Choroid plexus epithelial cell (primary cell): ENCODE measurements around the gene DIP2B.
A peak's percentile ranks its signal among the peaks of the same experiment; 100 is the strongest.
"Not testable (repeated sequence)": the region's sequence is repeated elsewhere in the genome, so short reads cannot be mapped to it uniquely, and the experiment has no call there.

Experiments
- DNase-seq: peaks from one replicate; pipeline ENCODE4 v3.0.0-alpha.2; 2010; ENCODE audit warnings: low read depth
- H3K4me3 ChIP-seq: 2 replicates; pipeline ENCODE4 v1.5.1; 2011; ENCODE audit warnings: low read depth, mild to moderate bottlenecking, control low read depth, low read length, moderate library complexity
- TF ChIP-seq, protein P1 (sequence below): conservative IDR thresholded peaks from 2 replicates; pipeline ENCODE4 v1.5.1; 2011; ENCODE audit warnings: low read depth, mild to moderate bottlenecking, control low read depth, inconsistent platforms, low read length, moderate library complexity

DIP2B gene

DNA sequence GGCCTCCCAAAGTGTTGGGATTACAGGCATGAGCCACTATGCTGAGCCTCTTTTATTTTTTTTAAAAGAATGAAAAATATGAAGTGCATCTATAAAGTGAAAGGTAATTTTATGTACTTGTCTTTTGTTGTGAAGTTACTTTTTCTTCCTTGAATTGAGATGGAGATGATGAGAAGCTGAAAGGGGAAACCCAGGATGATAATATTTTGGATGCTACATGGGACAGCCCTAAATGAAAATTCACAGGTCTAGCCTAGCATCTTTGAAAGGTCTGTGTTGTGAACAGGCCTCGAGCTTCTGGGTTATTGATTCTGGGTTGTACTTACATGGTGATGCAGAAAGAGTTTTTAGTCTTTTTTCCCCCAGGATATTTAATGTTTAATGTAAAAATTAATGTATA is 14.6 kb downstream of the DIP2B start:
- DNase-seq = no peak
- TF ChIP-seq, protein P1, sequence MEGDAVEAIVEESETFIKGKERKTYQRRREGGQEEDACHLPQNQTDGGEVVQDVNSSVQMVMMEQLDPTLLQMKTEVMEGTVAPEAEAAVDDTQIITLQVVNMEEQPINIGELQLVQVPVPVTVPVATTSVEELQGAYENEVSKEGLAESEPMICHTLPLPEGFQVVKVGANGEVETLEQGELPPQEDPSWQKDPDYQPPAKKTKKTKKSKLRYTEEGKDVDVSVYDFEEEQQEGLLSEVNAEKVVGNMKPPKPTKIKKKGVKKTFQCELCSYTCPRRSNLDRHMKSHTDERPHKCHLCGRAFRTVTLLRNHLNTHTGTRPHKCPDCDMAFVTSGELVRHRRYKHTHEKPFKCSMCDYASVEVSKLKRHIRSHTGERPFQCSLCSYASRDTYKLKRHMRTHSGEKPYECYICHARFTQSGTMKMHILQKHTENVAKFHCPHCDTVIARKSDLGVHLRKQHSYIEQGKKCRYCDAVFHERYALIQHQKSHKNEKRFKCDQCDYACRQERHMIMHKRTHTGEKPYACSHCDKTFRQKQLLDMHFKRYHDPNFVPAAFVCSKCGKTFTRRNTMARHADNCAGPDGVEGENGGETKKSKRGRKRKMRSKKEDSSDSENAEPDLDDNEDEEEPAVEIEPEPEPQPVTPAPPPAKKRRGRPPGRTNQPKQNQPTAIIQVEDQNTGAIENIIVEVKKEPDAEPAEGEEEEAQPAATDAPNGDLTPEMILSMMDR = no peak
- no peak overlapping the region for H3K4me3 ChIP-seq

DNA sequence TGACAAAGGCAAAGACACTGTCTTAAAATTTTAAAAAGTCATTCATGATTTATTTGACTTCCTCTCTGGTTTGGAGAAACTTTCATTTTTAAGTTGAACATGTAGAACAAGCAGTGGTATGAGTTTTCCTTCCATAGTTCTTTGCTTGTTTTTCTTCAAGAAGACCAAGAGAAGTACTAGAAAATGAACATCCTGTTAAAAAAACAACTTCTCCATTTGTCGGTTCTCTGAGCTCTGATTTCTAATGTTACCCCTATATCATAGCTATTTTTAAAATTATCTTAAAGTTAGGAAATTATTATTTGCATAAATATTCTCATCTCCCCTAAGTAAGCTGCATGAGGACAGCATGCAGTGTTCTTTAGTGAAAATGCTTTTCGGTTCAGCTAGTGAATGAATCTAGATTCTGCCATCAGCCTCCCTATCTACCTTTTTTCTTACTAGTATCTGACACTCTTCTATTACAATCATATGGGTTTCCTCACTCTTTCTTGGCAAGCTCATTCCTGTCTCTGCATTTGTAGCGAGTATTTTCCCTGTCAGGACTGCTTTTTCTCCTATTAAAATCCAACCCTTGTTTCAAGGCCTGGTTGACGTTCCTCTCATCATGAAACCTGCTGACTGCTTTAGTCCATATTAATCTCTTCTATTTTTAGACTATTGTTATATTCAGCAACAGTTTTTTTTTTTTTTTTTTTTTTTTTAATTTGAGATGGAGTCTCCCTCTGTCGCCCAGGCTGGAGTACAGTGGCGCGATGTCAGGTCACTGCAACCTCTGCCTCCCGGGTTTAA is 15.8 kb downstream of the DIP2B start:
- DNase-seq = peak; percentile 26
- TF ChIP-seq, protein P1 = no peak
- no peak overlapping the region for H3K4me3 ChIP-seq

DNA sequence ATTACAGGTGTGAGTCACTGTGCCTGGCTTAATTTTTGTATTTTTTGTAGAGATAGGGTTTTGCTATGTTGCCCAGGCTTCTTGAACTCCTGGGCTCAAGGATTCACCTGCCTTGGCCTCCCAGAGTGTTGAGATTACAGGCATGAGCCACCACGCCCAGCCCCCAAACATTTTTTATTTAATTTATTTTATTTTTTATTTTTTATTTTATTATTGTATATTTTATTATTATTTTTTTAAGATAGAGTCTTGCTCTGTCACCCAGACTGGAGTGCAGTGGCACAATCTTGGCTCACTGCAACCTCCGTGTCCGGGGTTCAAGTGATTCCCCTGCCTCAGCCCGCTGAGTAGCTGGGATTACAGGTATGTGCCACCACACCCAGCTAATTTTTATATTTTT is 17.0 kb downstream of the DIP2B start:
- not testable (repeated sequence) for DNase-seq

DNA sequence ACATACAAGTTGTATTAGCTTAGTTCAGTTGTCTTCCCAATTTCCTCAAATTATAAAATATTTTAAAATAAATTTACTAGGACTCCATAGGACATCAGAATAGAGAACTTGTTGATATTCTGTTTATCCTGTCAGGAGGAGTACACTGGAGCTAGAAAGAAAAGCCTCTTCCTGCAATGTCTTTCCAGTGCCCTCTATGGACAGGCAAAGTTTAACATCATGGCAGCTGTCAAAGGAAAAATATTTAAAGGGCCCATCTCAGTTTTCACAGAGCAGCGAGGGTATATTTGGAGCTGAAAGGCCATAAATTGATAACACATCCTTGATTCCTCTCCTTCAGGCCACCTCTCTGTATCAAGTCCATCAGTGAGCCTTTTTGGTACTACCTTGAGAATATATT is 19.0 kb downstream of the DIP2B start:
- no peak overlapping the region for H3K4me3 ChIP-seq
- DNase-seq = no peak
- TF ChIP-seq, protein P1 = no peak

More for the DNA sequence above, 17.0 kb downstream of the DIP2B start:
- H3K4me3 ChIP-seq = not testable (repeated sequence)

DNA sequence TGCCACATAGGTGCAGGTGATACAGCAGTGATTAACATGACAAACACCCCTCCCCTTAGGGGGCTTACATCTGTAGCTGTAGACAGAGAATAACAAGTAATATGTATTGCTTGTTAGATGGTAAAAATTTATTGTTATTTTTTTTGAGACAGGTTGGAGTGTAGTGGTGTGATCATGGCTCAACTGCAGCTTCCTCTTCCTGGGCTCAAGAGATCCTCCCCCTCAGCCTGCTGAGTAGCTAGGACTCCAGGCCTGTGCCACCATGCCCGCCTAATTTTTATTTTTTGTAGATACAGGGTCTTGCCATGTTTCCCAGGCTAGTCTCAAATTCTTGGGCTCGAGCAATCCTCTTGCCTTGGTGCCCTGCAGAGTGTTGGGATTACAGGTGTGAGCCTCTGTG is 19.8 kb downstream of the DIP2B start:
- H3K4me3 ChIP-seq = no peak overlapping the region
- TF ChIP-seq, protein P1 = no peak
- DNase-seq = no peak

DNA sequence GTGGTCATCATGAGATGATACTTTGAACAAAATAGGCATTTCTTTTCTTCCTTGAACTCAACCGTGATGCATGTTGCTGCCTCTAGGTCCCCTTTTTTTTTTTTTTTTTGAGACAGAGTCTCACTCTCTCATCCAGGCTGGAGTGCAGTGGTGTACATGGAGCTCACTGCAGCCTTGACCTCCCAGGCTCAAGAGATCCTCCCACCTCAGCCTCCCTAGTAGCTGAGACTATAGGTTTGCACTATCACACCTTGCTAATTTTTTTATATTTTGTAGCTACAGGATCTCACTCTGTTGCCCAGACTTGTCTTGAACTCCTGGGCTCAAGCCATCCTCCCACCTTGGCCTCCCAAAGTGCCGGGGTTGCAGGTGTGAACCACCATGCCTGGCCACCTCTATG is 20.6 kb downstream of the DIP2B start:
- TF ChIP-seq, protein P1 = no peak
- H3K4me3 ChIP-seq = no peak overlapping the region
- no peak for DNase-seq

DNA sequence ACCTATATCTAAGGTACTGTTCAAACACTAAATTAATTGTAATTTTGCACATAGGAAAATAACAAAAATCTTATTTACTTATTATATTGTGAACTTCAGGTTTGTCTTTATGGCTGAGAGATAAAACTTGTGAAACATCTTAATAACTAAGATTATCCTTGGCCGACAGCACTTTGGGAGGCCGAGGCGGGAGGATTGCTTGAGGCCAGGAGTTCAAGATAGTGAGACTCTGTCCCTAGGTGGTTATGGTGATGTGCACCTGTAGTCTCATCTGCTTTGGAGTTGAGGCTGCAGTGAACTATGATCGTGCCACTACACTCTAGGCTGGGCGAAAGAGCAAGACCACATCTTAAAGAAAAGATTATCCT is 22.6 kb downstream of the DIP2B start:
- TF ChIP-seq, protein P1 = no peak
- no peak for DNase-seq
- H3K4me3 ChIP-seq = no peak overlapping the region
